BE2C (cell line): ENCODE results near the gene COL19A1.
"Not testable (repeated sequence)": the region's sequence is repeated elsewhere in the genome, so short reads cannot be mapped to it uniquely, and the experiment has no call there.

ENCODE experiments used
- DNase-seq: peaks from one replicate; pipeline ENCODE4 v3.0.0-alpha.2; 2020
- H3K27me3 ChIP-seq: fragments of 250-450 bp; sonication (Bioruptor Pico); 2 replicates; pipeline ENCODE4 v1.5.1; 2020; ENCODE audit warnings: mild to moderate bottlenecking
- H3K36me3 ChIP-seq: fragments of 250-450 bp; sonication (Bioruptor Pico); 2 replicates; pipeline ENCODE4 v1.5.1; 2020; ENCODE audit warnings: mild to moderate bottlenecking
- H3K4me1 ChIP-seq: fragments of 250-450 bp; sonication (Bioruptor Pico); 2 replicates; pipeline ENCODE4 v1.5.1; 2020
- H3K4me3 ChIP-seq: 2 replicates; pipeline ENCODE4 v1.5.1; 2011; ENCODE audit warnings: low read depth, low read length
- H3K9me3 ChIP-seq: fragments of 250-450 bp; sonication (Bioruptor Pico); 2 replicates; pipeline ENCODE4 v1.5.1; 2020
- CTCF ChIP-seq: IDR thresholded peaks from 2 replicates; pipeline ENCODE4 v1.5.1; 2012; ENCODE audit warnings: mild to moderate bottlenecking, low read depth, low read length

Gene COL19A1

GRCh38 chr6:69994251-69994650 lies 127.9 kb downstream of the COL19A1 start:
- no peak for DNase-seq
- Histone ChIP-seq H3K4me3 (no peak overlapping the region), H3K9me3 (no peaks in the 10 kb centered on the region), H3K36me3 (no peaks in the 10 kb centered on the region), H3K4me1 (peaks cover 8% of the 10 kb centered on the region; the same call in 1 of the 2 replicates), H3K27me3 (no peaks in the 10 kb centered on the region)
- no peak for TF ChIP-seq CTCF

GRCh38 chr6:70008189-70008588 lies 141.8 kb downstream of the COL19A1 start:
- Histone ChIP-seq H3K27me3 (no peaks in the 10 kb centered on the region), H3K4me3 (no peak overlapping the region), H3K9me3 (no peaks in the 10 kb centered on the region; the same call in 1 of the 2 replicates), H3K36me3 (no peaks in the 10 kb centered on the region), H3K4me1 (no peaks in the 10 kb centered on the region)
- no peak for DNase-seq
- TF ChIP-seq CTCF: no peak

GRCh38 chr6:70010339-70010738 lies 144.0 kb downstream of the COL19A1 start:
- H3K4me1 ChIP-seq, H3K27me3 ChIP-seq, H3K36me3 ChIP-seq, H3K4me3 ChIP-seq, H3K9me3 ChIP-seq, DNase-seq: not testable (repeated sequence)

GRCh38 chr6:70023201-70023600 lies 156.8 kb downstream of the COL19A1 start:
- not testable (repeated sequence) for H3K4me3 ChIP-seq, H3K9me3 ChIP-seq, H3K4me1 ChIP-seq, DNase-seq, H3K27me3 ChIP-seq, H3K36me3 ChIP-seq

- no peak for DNase-seq
- H3K9me3 ChIP-seq: no peaks in the 10 kb centered on the region
- H3K27me3 ChIP-seq: no peaks in the 10 kb centered on the region
Measured at GRCh38 chr6:70028246-70028645, 161.9 kb downstream of the COL19A1 start.

GRCh38 chr6:70028926-70029325 lies 162.6 kb downstream of the COL19A1 start:
- no peak overlapping the region for H3K4me3 ChIP-seq
- H3K9me3 ChIP-seq: no peaks in the 10 kb centered on the region
- no peak for TF ChIP-seq CTCF
- H3K36me3 ChIP-seq: no peaks in the 10 kb centered on the region
- DNase-seq: no peak
- H3K4me1 ChIP-seq: peaks cover 2% of the 10 kb centered on the region; the same call in 1 of the 2 replicates
- no peaks in the 10 kb centered on the region for H3K27me3 ChIP-seq

More at GRCh38 chr6:70028246-70028645, 161.9 kb downstream of the COL19A1 start:
- no peak for TF ChIP-seq CTCF
- H3K4me3 ChIP-seq: no peak overlapping the region
- H3K4me1 ChIP-seq: no peaks in the 10 kb centered on the region
- H3K36me3 ChIP-seq: no peaks in the 10 kb centered on the region

- no peak for DNase-seq
- Histone ChIP-seq H3K9me3 (no peaks in the 10 kb centered on the region), H3K36me3 (no peaks in the 10 kb centered on the region), H3K4me3 (no peak overlapping the region), H3K27me3 (no peaks in the 10 kb centered on the region), H3K4me1 (peaks cover 13% of the 10 kb centered on the region)
- no peak for TF ChIP-seq CTCF
Measured at GRCh38 chr6:70033781-70034180, 167.4 kb downstream of the COL19A1 start.
